ENCODE results near the gene PUS10. TPM values are rescaled to one million over a fixed set of nuclear protein-coding genes. Genes with fewer than 3 reads are reported as not detected.

The PUS10 gene
- total and polyA plus RNA-seq, 4 donors = 4.3 to 11.4 (median 6.8) TPM

Small RNA genes within 50 kb of the gene (small RNA-seq; reads per million reads assigned to genes)
- gene RNA5SP95 (ENCODE audit: low replicate concordance) (not detected), gene RNU4-51P (ENCODE audit: low replicate concordance) (0.10 reads per million)

Other genes starting within 250 kb of the PUS10 start
- gene REL, start 136.7 kb downstream of the PUS10 start, total RNA-seq = 10 to 100 TPM in 1 of 2 donors, 1 to 10 TPM in 1; 8.7 to 10.8 TPM
- gene REL, start 136.7 kb downstream of the PUS10 start, polyA plus RNA-seq (ENCODE audit: insufficient read length in 2 of 2) = 1 to 10 TPM; 2.8 to 3.0 TPM
- gene PEX13, start 535 bp downstream of the PUS10 start, total RNA-seq = 10 to 100 TPM; 27.8 to 40.8 TPM
- 10 to 100 TPM; 24.3 to 24.5 TPM for gene PEX13, start 535 bp downstream of the PUS10 start, polyA plus RNA-seq (ENCODE audit: insufficient read length in 2 of 2)
- gene SANBR, start 47.6 kb upstream of the PUS10 start, total RNA-seq = 10 to 100 TPM; 28.9 to 55.7 TPM
- gene SANBR, start 47.6 kb upstream of the PUS10 start, polyA plus RNA-seq (ENCODE audit: insufficient read length in 2 of 2) = 10 to 100 TPM; 35.1 to 50.9 TPM
- 10 to 100 TPM; 12.2 to 31.2 TPM for gene C2orf74, start 143.9 kb upstream of the PUS10 start, total RNA-seq
- 10 to 100 TPM; 31.4 to 40.3 TPM for gene C2orf74, start 143.9 kb upstream of the PUS10 start, polyA plus RNA-seq (ENCODE audit: insufficient read length in 2 of 2)